Stimulated activated CD4-positive, alpha-beta T cell treated with anti-CD3 and anti-CD28 coated beads, Interleukin-1b, Interleukin-23, amount 100 ng/mL, for 1 hour (primary cell): Measurements from ENCODE around the gene FAM229A.
"Not testable (repeated sequence)": the region's sequence is repeated elsewhere in the genome, so short reads cannot be mapped to it uniquely, and the experiment has no call there.

Experiments used
- DNase-seq, 2 donors: peaks; one replicate each; pipeline ENCODE4 v3.0.0-alpha.2; 2020; ENCODE audit warnings: low read depth in 2 of 2

Gene FAM229A, protein sequence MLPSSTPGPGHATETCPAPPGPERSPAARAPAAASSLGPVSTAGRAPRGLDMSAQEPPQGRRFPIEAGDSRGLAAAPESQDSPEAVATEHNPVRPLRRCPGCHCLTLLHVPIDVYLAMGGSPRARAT

DNA sequence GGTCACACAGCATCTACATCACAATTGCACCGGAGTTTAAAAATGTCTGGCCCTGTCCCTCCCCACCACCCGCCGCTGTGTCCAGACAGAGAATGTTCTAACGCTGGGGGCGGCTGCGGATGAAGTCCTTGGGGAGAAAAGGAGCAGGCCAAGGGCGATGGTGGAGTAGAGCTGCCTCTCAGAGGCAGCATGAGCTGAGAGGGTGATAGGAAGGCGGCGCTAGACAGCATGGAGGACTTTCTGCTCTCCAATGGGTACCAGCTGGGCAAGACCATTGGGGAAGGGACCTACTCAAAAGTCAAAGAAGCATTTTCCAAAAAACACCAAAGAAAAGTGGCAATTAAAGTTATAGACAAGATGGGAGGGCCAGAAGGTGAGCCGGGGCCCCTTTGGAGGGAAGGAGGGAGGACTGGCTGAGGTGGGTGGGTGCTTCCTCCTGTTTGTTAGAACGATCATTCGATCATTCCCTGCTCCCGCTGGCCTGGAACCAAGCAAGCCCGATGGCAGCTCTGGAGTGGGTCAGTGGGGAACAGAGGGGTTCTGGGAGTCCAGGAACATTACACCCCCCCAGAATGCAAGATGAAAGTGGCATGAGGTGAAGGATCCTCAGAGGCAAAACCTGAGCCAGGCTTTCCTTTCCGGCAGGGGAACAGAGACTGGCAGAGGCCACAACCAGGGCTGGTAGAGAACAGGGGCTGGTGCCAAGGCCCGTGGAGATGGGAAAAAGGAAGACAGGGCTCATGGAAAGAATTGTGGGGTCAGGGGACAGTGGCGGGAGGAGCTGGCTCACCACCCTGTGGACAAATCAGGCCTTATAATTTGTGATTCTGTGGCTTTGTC lies at the start of gene FAM229A, which contains the start of gene TSSK3:
Gene FAM229A (minus strand): TSS at position 12 of the 840 bp plus-strand sequence. CDS start 394 bp downstream, outside the sequence.
Gene TSSK3 (plus strand): TSS at position 66 of the 840 bp plus-strand sequence. CDS start 163 bp downstream, at position 229.
- DNase-seq, result no peak

DNA sequence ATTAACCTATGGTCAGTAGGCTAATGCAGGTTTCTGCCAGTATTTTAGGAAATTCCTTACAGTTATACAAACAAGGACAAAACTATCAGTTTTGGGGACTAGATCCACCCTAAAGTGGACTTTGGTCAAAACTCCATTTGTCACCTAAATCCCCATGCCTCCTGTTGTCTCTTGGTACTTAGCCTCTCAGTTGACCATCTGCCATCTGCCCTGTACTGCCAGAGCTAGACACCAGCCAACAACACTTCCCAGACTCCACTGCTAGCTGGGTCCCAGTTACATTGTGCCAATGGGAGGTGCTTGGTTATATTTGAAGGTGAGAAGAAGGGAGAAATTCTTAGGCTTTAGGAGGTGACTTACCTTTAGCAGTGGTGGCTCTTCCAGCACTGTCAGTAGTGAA lies 49.0 kb upstream of the FAM229A start:
- no peak for DNase-seq

DNA sequence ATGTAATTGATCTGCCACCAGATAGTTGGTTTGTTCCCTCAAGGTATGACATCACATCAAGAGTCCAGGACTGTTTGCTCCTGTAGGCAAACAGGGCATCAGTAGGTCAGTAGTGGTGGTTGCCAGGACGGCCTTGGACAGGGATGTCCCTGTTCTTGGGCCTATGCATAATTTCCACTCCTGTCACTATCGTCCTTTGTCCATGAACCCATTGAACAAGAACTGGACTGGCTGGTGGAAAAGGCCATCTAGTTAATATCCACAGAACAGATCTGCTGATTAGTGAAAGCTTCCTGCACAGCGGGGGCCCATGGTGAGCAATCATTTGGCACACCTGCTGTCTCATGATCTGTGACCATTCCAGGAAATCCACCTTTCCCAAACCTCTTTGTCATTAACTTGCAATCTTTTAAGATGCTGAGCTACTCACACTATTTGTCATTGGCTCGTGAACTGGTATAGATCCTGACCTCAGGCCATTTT lies 44.4 kb upstream of the FAM229A start:
- DNase-seq, result no peak

DNA sequence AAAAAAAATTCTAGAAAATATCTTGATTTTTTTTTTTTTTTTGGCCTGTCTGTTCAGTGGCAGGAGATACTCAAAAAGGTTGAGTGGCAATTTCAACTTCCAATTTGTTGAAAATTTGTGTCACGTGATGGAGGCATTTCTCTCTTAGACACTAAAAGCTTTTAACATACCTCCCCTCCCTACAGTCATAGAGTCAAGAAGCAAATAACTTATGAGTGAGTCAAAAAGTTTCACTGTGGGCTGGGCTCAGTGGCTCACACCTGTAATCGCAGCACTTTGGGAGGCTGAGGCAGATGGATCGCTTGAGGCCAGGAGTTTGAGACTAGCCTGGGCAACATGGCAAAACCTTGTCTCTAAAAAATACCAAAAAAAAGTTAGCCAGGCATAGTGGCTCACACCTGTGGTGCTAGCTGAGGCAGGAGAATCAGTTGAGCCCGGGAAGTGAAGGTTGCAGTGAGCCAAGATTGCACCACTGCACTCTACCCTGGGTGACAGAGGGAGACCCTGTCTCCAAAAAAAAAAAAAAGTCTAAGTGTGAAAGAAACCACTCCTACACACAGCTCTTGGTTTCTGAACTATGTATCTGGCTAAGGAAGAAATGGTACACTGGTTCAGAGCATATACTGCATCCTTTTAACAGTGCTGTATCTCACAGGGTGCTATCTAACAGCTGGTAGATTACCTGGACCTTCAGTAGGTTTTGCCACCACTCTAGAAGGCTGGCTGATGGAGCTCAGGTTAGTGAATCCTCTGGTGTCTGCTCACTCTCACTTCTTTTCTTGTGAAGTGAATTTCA lies 43.6 kb upstream of the FAM229A start:
- no peak for DNase-seq

DNA sequence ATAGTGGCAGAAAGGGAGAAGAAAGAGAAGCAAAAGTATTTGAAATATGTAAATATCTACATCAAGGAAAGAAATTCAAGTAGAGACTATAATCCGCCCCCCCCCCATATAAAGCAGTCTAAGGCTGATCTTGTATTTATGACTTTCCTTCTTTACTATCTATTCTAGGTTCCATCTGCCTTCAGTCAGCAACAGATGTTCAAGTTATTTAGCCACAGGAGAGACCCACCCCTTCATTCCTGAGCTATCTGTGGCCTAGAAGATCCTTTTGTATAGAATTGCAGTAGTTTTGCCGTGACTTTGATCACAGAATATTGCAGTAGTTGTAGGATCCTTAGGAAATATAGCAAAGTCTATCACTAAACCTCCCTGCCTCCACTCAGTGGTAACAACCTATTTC lies 42.7 kb upstream of the FAM229A start:
- DNase-seq, result no peak

DNA sequence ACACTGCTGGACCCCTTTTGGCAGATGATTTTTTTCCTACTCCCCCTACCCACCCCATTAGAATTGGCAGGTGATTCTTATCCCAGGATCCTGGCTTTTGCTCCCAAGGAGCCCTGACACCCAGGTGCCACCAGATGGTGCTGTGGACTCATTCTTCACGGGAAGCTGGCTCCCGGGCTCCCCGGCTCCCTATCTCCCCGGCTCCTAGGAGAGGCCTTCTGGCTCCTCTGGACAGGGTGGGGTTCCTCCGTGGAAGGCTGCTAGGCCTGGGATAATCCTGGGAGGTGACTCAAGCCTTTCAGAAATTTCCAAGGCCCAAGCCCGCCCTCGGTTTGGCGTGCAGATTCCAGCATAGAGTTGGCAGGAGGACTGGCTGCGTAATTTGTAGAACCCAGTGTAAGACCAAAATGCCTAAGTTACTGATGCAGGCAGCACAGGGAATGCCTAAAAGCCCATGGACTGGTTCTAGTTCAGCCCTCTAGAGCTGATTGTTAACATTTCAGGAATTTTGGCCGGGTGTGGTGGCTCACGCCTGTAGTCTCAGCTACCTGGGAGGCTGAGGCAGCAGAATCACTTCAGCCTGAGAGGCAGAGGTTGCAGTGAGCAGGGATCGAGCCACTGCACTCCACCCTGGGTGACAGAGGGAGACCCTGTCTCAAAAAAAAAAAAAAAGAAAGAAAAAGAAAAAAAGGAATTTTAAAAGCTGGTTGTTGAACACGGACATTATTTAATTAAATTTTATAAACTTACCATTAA lies 38.8 kb upstream of the FAM229A start:
- DNase-seq, result peak; percentile 12 to 32

DNA sequence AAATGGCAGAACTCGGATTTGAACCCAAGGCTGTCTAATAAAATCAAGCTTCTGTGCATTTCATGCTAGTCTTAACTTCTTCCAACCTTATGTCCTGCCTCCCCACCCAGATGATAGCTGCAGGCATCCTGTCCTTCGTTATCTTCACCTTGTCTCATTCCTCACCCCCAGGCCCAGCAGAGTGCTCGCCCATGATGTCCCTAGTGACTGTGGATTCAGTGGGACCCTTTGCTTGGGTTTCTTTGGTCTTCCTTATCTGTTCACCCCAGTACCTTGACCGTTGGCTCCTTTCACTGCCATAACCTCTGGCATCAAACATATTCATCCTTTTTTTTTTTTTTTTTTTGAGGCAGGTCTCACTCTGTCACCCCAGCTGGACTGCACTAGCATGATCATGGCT lies 37.6 kb upstream of the FAM229A start:
- DNase-seq, result no peak

DNA sequence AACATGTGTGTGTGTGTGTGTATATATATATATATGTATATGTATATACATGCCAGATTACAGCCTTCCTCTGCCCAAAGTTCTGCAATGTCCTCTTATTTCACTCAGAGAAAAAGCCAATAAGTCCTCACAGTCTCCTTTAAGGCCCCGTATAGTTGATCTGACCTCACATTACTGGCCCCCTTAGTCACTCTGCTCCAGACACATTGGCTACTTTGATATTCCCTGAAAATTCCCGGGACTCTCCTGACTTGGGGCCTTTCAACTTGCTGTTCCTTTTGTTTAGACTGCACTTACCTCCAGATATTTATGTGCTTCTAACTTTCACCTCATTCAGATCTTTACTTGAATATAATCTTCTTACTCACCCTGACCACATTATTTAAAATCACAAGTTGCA lies 36.1 kb upstream of the FAM229A start:
- DNase-seq, result no peak

DNA sequence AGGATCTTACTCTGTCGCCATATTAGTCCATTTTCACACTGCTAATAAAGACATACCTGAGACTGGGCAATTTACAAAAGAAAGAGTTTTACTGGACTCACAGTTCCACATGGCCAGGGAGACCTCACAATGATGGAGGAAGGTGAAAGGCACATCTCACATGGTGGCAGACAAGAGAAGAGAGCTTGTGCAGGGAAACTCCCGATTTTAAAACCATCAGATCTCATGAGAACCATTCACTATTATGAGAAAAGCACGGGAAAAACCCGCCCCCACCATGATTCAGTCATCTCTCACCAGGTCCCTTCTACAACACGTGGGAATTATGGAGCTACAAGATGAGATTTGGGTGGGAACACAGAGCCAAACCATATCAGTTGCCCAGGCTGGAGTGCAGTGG lies 34.2 kb upstream of the FAM229A start:
- DNase-seq, result not testable (repeated sequence)

DNA sequence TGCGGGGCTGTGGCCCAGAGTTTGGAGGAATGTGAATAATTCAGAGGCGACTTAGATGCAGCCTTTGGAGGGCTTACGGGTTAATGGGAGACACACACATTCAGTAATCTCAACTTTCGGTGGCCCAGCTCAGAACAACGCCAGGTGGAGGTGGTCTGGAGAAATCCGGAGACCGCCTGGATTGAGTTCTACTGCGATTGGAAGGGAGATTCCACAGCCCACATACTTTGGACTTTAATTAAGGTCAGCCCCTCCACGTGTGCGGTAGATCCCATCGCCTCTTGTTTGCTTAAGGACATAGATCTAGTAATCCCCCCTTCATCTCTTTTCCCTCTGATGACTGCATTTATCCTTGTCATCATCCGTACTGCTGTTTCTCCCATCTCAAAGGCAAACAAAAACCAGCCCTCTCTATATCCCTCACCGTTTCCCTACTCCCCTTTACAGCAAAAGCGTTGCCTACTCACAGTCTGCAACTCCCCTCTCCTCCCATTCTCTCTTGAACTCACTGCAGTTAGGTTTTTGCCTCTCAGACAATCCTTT lies 32.7 kb upstream of the FAM229A start:
- no peak for DNase-seq

DNA sequence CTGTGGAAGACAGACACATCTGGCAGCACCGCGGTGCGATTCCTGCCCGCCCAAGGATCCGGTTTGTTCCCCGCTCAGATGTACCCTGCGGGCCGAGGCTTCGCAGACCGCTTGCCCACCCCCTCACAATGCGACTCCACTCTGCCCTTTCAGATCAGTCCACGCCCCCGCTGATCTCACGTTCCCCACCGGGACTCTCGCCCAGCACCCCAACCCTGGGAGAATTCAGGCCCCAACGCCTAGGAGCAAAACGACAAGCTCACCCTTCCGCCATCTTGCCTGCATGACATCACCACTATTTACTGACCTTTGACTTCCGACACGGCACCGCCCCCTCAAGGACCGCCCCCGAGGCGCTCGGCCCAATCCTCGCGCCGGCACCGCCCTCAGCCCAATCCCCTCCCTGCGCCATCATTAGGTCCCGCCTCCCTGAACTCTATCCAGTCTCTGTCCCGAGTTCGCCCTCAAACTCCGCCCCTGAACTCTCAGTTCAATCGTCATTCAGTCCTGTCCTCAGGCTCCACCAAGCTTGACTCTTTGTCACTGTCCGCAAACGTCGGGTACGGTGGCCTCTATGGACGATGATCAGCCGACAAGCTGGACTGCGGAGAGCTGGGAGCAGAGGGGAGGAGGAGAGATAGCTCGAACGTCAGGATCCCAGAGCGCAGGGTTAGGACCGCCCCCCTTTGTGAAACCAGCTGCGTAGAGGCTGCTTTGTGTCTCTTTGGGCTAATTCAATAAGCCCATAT lies 32.0 kb upstream of the FAM229A start, which contains the start of gene BSDC1:
Gene BSDC1 (minus strand): TSS at position 301 of the 749 bp plus-strand sequence. CDS start 27 bp downstream, at position 274.
- DNase-seq, result peak; percentile 95 to 96

DNA sequence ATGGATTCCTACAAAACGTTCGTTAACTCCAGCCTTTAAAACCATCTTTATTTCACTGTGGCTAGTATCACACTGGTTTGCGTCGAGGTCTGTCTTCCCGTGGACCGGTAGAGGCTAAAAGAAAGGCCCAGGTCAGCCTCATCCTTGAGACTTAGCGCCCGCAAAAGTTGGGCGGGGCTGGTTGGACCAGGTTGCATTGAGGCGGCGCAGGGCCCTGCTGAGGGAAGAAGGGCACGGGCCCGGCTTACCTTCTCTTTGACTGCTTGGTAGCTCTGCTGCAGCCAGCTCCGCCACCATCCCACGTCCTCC lies 31.5 kb upstream of the FAM229A start:
- DNase-seq, result peak in 1 of 2 donors; percentile 14

DNA sequence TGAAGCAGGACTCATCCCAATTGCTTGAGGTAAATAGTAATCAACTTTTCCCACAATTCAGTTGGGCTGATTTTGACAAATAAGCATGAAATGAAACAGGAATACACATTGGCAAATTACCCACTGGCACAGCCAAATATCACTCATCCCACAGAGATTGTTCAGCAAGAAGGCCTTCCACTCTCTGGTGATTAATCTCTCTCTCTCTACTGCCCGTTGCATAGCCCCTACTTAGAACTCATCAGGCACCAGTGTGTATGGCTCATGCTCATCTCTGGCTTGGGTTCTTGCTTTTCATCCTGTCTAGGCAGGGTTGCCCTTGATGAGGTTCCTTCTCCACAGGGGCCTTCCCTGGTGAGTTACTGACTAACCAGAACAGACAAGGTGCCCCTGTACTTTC lies 30.9 kb upstream of the FAM229A start:
- DNase-seq, result no peak

DNA sequence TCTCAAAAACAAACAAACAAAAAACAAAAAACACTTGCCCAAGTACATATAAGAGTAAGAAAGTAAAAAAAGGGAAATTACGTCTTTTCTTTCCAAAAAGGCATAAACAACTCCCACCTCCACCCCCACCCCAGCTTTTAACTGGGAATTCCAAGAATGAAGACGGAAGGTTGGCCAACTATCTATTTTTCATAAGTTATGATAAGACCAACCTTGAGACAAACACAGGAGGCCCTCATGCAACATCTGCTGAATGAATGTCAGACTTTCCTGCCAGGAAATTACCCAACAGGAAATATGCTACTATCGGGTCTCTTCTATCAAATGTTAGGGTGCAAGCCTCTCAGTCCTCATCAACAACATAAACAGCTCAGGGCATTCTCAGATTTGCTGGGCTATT lies 30.0 kb upstream of the FAM229A start:
- DNase-seq, result no peak

DNA sequence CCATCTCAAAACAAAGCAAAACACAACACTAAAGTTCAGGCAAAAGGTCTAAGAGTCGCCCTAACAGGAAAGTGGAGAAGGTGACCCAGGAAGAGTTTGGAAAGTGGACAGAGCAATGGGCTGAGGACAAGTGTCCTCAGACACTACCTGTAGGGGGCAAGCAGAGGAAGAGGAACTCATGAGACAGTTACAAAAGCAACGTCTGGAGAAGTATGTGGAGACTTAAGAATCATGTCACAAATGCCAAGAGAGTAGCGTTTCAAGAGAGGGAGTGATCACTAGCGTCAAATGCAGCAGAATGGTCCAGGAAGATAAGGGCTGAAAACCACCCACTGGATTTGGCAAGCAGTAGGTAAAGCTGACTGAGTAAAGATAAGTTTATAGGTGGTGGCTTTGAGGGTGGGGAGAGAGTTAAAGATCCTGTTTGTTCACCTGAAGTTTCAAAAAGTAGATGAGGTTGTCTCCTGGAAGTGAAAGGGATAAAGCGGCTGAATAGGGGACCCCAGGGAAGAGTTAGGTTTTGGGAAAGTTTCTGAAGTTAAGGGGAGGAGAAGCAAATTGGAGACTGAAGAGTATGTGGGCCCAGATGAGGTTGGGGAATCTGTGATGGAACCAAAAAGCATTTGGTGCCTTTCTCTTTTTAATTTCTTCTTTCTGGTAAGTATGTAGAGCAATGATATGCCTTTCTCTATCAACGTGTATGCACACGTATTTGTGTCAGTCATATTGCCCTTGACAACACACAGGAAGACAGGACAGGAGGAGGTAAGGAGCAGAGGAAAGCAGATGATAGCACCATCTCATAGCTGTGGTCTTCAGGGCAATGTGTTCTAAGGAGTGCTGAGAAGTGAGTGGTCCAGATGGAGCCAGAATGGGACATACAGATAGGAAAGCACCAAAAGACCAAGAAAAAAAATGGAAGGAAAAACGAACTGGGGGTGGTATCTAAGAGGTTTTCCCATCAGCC lies 28.9 kb upstream of the FAM229A start:
- DNase-seq, result no peak

DNA sequence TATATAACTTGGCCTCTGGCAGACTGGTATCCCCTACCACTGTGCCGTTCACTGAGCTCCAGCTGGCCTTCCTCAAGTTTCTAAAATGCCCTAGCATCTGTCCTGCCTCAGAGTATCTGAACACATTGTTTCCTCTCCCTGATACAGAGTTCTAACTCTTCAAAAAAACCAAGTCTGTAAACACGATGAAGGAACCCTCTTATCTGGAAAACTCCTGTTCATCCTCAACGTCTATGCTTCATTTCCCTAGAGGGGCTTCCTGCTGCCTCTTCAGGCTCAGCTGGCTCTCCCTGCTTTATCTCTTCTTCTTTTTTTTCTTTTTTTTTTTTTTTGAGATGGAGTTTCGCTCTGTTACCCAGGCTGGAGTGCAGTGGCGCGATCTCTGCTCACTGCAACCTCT lies 26.4 kb upstream of the FAM229A start:
- no peak for DNase-seq

DNA sequence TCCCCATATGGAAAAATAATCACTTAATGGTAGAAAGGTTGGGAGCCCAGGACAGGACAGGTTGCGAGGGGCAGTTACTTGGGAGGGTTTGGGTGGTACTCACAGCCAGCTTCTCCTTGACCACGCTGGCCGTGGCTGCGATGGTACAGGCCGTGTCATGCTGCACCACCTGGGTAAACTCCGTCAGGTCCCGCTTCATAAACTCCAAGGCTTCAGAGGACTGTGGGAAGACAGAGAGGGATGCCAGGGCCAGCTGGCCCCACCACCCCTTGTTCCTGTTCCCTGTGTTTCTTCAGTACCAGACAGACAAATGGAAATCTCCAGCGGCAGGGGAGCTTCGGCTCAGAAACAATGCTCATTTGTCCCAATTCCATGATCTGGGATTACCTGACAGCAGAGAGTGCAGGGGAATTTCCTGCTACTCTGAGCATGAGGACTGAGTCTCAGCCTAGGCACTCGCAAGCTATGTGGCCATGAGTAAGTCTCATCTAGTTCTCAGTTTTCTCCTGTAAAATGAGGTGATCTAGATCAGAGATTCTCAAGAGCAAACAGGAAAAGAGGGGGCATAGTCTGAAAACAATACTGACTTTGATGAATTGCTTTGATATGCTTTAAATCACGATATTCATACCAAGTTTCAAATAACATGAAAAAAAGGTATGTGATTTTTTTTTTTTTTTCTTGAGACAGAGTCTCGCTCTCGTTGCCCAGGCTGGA lies 24.5 kb upstream of the FAM229A start:
- DNase-seq, result no peak

DNA sequence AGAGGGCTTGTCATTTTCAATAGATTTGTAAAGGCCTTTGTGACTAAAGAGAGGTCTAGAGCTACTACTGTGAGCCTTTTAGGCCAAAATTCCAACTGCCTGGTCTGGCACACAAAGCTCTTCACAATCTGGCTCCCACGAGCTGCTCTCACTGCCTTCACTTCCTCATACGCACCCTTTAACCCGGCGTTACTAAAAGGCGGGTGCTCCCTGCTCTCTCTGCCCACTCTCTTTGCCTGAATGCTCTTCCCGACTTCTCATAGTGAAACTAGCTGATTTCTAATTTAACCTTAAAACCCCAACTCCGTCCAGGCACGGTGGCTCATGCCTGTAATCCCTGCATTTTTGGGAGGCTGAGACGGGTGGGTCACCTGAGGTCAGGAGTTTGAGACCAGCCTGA lies 17.8 kb upstream of the FAM229A start:
- no peak for DNase-seq
